NB4 (cell line): Measurements from ENCODE around the gene FANCM.

Source experiments
- POLR2A ChIP-seq: IDR thresholded peaks from 2 replicates; pipeline ENCODE4 v1.6.1; 2011; ENCODE audit warnings: mild to moderate bottlenecking; ENCODE audit not compliant: insufficient read length; ENCODE audit errors: extremely low read depth
- TF ChIP-seq, protein P1 (sequence below): IDR thresholded peaks from one replicate; pipeline ENCODE4 v1.5.1; 2012; ENCODE audit warnings: low read depth, low read length
- TF ChIP-seq, protein P2 (sequence below): IDR thresholded peaks from 2 replicates; pipeline ENCODE4 v1.6.1; 2011; ENCODE audit warnings: low read depth, low read length

DNA sequence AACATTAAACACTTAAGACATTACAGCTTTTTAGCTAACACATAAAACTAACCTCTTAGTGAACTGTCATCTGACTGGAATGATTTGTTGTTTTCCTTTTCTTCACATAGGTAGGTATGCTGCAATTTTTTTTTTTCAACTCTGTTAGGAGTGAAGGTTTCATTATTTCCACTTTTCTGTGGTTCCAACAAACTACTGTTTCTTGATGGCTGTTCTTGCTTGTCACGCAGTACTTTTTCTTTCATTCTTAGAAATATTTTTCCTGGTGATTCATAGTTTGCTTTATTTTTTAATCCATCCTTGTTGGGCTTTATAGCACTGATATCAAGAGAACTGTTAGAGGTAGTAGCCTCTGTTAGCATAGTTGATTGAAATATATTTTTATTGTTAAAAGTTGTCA is 111.0 kb downstream of the FANCM start:
- no peak for TF ChIP-seq POLR2A
- TF ChIP-seq, protein P1, sequence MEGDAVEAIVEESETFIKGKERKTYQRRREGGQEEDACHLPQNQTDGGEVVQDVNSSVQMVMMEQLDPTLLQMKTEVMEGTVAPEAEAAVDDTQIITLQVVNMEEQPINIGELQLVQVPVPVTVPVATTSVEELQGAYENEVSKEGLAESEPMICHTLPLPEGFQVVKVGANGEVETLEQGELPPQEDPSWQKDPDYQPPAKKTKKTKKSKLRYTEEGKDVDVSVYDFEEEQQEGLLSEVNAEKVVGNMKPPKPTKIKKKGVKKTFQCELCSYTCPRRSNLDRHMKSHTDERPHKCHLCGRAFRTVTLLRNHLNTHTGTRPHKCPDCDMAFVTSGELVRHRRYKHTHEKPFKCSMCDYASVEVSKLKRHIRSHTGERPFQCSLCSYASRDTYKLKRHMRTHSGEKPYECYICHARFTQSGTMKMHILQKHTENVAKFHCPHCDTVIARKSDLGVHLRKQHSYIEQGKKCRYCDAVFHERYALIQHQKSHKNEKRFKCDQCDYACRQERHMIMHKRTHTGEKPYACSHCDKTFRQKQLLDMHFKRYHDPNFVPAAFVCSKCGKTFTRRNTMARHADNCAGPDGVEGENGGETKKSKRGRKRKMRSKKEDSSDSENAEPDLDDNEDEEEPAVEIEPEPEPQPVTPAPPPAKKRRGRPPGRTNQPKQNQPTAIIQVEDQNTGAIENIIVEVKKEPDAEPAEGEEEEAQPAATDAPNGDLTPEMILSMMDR: no peak
- TF ChIP-seq, protein P2, sequence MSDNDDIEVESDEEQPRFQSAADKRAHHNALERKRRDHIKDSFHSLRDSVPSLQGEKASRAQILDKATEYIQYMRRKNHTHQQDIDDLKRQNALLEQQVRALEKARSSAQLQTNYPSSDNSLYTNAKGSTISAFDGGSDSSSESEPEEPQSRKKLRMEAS: no peak
